GM21717 (cell line): ENCODE results near the gene CCDC171.

Source experiments
- ATAC-seq: cut with Tn5 transposase; IDR thresholded peaks from one replicate; pipeline ENCODE4 v1.9.1; 2021; ENCODE audit warnings: mild to moderate bottlenecking, moderate library complexity; ENCODE audit not compliant: unreplicated experiment

The CCDC171 gene

DNA sequence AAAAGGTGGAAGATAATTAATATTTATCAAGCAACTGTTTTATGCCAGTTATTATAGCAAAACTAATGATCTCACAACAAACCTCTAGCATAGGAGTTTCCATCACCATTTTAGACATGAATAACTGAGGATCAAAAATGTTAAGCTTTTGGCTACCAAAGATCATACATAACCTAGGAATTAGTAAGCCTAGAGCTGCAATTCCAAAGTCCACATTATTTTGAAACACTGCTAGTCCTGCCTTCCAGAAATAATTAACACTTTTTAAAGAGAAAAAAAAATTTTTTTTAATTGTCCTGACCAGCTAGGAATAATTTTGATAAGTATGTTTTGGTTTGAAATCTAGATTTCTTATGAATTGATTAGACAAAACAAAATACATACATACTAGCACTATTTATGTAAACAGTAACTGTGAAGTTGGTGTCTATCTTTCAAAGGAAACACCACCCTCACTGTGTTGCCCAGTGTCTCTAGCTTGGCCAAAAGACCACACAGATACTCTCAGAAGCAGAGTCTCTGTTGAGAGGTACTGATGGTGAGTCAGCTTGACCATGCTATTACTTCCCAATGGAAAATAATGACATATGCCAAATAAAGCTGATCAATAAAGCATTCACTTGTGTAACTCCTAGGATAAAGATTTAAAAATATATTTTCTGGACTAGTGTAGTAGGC is 422.4 kb downstream of the CCDC171 start:
- ATAC-seq, result no peak

DNA sequence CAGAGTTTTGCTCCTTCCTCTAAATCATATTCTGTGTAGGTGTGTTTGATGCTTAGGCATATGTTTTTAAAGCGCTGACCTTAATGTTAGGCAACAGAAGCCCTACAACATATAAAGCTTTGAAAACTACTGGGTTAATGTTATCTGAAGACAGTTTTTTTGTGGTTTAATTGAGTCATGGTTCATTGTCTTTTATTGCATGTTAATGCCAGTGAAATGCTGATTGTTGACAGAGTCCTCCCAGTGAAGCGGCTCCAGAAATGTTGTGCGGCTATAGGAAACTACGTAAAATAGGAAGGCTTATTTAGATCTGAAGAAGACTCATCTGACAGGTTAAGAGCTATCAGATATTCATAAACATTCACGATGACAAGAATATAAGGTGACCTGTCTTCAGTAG is 424.6 kb downstream of the CCDC171 start:
- ATAC-seq, result no peak

DNA sequence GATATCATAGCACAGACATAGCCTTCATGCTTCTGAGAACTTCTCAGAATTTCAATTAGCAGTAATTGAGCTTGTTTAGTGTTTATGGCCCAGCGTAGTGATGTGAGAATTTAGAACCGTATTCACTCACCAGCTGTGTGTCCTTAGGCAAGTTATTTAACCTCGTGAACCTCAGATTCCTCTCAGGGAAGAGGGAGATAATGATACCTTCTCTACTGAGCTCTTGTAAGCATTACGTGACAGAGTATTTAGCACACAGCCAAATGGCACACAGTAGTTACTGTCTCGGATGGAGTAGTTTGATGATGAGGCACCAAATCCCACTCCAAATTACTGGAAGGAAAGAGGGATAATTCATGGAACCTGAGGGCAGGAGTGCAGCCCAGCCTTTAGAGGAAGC is 429.3 kb downstream of the CCDC171 start:
- ATAC-seq, result no peak

DNA sequence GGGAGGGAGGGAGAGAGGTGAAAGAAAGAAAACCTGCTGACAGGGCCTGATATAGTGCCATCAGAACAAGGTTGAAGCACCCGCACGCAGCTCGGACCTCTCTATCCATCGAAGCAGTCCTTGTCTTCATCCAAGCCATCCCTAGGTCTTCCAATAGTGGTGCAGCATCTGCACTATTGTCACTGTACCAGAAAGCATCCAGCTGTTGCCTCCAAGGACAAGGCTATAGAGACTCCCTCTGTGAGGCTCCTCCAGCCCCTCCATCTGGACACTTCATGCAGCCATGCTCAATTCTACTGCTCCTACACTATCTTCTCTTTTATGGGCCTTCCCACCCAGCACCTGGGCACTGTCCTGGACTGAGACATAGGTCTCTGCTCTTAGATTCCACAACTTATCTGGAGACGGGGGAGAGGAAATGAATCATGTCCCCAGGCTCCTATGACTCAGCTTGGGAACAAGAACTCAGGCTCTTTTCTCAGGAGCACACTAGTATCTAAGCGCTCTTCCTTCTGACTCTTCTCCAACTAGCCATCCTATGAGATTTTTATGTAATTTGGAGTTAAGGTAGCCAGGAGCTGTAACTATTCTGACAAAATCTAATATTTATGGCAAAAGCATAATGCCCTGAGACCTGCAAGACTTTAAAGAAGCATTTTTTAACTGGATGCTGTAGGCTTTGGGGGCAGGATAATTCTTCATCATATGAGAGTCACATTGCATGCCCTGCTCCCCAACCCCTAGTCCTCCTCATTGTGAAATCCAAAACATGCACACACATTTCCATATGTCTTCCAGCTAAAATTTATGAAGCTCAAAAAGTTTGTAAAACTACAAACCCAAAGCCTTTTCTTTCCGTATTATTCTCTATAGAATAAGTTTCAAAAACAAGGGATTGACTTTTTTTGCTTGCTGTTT is 446.8 kb downstream of the CCDC171 start:
- no peak for ATAC-seq

DNA sequence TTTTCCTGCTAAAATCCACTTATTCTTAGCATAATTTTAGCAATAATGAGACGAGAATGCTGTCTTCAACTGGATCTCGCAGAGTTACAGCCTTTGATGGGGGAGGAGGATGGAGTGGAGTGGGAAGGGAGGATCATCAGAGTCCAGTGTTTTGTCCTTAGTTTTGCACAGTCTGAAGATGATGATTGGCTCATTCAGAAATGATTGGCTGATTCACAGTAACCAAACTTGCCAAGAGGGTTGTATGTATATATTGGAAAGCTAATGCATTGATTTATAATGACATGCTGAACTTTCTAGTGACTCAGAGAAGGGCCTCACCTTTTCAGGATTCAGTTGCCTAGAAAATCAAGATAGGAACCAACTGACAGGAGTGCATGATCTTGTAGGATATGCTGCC is 448.0 kb downstream of the CCDC171 start:
- no peak for ATAC-seq

DNA sequence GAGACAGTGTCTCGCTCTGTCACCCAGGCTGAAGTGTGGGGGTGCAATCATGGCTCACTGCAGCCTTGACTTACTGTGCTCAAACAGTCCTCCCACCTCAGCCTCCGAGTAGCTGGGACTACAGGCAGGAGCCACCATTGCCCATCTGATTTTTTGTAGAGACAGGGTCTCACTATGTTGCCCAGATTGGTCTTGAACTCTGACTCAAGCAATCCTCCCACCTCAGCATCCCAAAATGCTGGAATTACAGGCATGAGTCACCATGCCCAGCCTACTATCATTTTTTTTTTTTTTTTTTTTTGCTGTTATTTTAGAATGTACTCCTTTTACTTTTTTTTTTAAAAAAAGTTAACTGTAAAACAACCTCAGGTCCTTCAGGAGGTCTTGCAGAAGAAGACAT is 449.0 kb downstream of the CCDC171 start:
- no peak for ATAC-seq

DNA sequence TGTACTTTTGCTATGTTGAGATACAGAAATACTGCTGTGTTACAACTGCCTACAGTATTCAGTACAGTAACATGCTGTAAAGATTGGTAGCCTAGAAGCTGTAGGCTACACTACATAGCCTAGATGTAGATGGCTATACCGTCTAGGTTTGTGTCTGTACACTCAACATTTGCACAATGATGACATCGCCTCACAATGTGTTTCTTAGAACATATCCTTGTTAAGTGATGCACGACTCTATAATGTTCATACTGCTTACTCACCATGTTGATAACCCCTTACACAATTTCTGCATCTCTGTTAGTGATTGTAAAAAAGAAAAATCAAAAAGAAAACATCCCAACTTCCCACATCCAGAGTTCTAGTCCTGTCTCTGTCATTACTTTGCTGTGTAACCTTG is 450.0 kb downstream of the CCDC171 start:
- ATAC-seq, result no peak

DNA sequence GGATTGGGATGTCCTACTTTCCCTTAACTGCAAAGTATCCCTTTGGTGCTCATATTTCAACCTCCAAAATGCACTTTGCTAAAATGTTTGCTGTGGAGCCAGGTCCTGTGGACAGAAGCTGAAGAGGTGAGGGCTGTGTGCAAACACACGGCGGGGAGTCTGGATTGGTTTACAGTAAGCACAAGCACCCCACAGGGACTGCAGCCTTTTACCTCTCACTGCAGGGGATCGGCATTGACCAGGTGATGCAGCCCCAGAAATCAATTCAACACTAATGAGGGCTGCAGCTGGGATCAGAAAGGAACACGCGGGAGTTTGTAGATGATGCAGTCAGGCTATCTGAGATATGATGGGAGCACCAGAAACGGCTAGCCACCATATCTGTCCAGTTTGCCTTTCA is 450.9 kb downstream of the CCDC171 start:
- ATAC-seq, result no peak

DNA sequence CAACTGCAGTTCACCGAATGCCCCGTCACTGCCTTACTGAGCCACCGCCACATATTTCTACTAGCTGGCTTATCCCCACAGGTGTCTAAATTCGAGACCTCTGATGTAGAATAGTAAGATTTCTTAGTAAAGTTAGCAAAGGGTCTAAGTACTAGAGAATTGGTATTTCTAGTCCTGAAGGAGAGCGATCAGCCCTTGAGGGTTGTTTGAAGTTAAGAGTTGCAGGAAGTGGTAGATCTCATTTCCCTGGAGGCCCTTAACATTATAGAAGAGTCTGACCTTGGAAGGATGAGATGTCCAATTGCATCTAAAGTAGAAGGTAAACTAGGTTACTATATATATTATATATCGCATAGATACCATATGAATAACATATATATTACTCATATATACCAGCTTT is 451.8 kb downstream of the CCDC171 start:
- ATAC-seq, result no peak

DNA sequence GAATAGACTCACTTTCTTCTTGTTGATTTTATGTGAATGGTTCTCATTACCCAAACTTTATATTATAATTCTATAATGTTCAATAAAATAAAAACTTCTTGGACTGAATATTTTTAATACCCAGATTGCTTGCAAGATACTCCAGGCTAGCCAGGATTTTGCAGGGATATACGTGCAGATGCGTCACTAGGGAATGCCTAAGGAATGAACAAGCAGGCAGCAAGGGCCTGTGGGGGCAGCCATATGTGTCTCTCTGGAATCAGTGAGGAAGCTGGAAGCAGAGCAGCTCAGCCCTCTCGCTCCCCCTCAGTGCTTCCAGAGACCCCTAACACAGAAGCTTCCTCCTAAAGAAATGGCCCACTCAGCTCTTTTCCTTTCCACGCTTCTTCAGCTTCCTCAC is 457.4 kb downstream of the CCDC171 start:
- ATAC-seq, result no peak

DNA sequence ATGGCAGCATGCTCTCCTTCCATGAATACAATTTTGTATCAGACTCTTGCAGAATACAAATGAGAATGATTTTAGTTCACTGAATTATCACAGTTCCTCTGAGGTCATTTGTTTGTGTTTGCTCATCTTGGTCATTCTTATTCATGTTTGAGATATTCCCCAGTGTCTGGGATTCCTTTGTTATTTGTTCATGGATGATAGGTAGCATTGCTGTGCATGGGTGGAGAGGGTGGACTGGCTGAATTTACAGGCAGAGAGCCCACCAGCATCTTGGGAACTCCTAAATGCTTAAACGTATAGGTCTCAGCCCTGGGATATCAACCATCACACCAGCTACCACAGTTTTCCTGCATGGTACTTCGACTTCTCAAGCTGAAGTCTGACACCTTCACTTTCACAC is 459.8 kb downstream of the CCDC171 start:
- no peak for ATAC-seq

DNA sequence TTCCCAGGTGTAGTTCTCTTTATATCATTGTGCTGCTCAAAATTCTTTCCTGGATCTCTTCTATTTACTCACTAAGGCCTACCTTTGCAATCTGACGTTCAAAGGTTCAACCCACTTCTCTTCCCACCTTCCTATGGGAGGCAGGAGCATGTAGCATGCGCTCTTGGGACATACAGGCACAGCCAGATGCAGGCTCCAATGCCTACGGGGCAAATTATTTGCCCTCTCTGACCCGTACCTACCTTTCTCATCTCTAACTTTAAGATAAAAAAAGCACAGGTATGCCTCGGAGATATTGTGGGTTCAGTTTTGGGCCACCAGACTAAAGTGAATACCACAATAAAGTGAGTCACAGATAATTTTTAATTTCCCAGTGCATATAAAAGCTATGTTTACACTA is 460.5 kb downstream of the CCDC171 start:
- no peak for ATAC-seq

DNA sequence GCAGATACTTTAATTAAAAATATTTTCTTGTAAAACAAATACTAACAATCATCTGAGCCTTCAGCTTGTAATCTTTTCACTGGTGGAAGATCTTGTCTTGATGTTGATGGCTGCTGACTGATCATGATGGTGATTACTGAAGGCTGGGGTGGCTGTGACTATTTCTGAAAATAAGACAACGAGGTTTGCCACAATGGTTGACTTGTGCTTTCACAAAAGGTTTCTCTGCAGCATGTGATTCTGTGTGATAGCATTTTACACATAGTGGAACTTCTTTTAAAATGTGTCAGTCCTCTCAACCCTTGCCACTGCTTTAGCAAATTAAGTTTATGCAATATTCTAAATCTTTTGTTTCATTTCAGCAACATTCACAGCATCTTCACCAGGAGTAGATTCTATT is 461.0 kb downstream of the CCDC171 start:
- ATAC-seq, result no peak

DNA sequence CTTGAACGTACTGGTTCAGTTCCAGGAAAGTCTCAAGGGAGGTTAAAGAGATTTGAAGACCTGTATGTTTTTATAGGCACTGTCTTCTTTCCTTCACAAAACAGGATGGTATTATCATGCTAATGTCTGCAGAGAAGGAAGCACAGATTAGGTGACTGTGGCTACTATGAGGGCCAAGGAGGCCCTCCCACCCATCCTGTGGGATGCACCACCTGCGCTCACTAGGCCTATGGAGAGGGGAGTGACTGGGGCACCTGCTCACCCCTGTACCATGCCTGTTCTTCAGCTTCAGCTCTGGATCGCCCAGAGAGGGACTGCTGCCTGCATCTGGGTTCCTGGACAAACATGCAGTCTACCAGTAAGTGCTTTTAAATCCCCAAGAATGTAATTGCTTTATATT is 469.4 kb downstream of the CCDC171 start:
- ATAC-seq, result no peak

DNA sequence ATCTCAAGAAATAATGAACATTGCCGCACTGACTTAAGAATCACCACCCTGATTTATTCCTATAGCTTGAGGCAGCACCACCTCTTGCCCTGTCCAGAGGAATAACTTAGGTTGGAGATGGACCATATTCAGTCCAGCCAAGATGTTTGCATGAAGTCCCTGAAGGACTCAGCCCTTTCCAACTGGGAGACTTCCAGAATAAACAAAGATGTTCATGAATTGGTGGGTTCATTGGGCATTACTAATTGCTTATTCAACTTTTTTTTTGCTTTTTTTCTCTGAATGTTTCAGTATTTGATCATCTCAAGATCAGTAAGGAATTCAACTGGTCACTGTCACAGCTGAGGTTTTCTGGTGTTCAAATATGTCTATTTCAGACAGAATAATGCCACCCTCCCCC is 470.6 kb downstream of the CCDC171 start:
- ATAC-seq, result no peak
